Anterior cingulate cortex (tissue), 58 donors: ENCODE data around the gene FOXK1.
"Not testable (repeated sequence)": the region's sequence is repeated elsewhere in the genome, so short reads cannot be mapped to it uniquely, and the experiment has no call there.

Experiments
- DNase-seq, 58 donors: peaks; one replicate each; lab custom pipeline; 2025; lab: John Stamatoyannopoulos, UW

The FOXK1 gene

GRCh38 chr7:4681886-4682620 is at the start of gene FOXK1:
Gene FOXK1, plus strand, starts transcription at chr7:4682295. Its CDS starts 14 bp downstream, at chr7:4682309.
- DNase-seq: peak in 50 of 58 donors; percentile 16 to 80 (median 60)

- DNase-seq: no peak
These were observed 49.1 kb upstream of the FOXK1 start for GRCh38 chr7:4633012-4633411.

- no peak for DNase-seq
These were observed 47.9 kb upstream of the FOXK1 start for GRCh38 chr7:4634166-4634565.

- DNase-seq: no peak
These were observed 43.1 kb upstream of the FOXK1 start for GRCh38 chr7:4638781-4639575.

GRCh38 chr7:4641091-4641666 is 40.9 kb upstream of the FOXK1 start:
- DNase-seq: peak in 2 of 58 donors; percentile 7 to 26

GRCh38 chr7:4641667-4642467 is 40.2 kb upstream of the FOXK1 start:
- DNase-seq: peak; percentile 9 to 95 (median 88)

GRCh38 chr7:4642468-4643203 is 39.5 kb upstream of the FOXK1 start:
- peak in 2 of 58 donors; percentile 3 to 23 for DNase-seq

GRCh38 chr7:4643204-4643471 is 39.0 kb upstream of the FOXK1 start:
- not testable (repeated sequence) for DNase-seq

GRCh38 chr7:4645246-4645645 is 36.8 kb upstream of the FOXK1 start:
- no peak for DNase-seq

GRCh38 chr7:4648111-4648510 is 34.0 kb upstream of the FOXK1 start:
- no peak for DNase-seq

GRCh38 chr7:4650433-4651047 is 31.6 kb upstream of the FOXK1 start:
- peak in 37 of 58 donors; percentile 2 to 57 (median 26) for DNase-seq

- no peak for DNase-seq
These were observed 28.3 kb upstream of the FOXK1 start for GRCh38 chr7:4653771-4654170.

GRCh38 chr7:4655311-4655710 is 26.8 kb upstream of the FOXK1 start:
- DNase-seq: no peak

GRCh38 chr7:4655896-4656295 is 26.2 kb upstream of the FOXK1 start:
- DNase-seq: no peak

GRCh38 chr7:4657640-4658417 is 24.3 kb upstream of the FOXK1 start:
- no peak for DNase-seq

GRCh38 chr7:4659551-4660286 is 22.4 kb upstream of the FOXK1 start:
- no peak for DNase-seq

- DNase-seq: peak in 3 of 58 donors; percentile 5 to 13 (median 9)
These were observed 20.2 kb upstream of the FOXK1 start for GRCh38 chr7:4661871-4662270.
